DND-41 (cell line): ENCODE measurements around the gene POU3F3.

Source experiments
- CTCF ChIP-seq: IDR thresholded peaks from 2 replicates; pipeline ENCODE4 v1.5.1; 2012; ENCODE audit warnings: borderline replicate concordance, low read length, moderate library complexity, mild to moderate bottlenecking; ENCODE audit not compliant: poor library complexity, severe bottlenecking; ENCODE audit errors: extremely low read depth
- EZH2 ChIP-seq: IDR thresholded peaks from 3 replicates; pipeline ENCODE4 v1.6.1; 2012; ENCODE audit warnings: borderline replicate concordance, low read depth, mild to moderate bottlenecking, moderate library complexity, low read length, inconsistent platforms; ENCODE audit not compliant: severe bottlenecking

- TF ChIP-seq CTCF = no peak
- no peak for TF ChIP-seq EZH2
Measured at GRCh38 chr2:104889960-104890684, 36.2 kb downstream of the POU3F3 start.
